Ishikawa (cell line): ENCODE data around the gene CHGA.

Experiments used
- CEBPB ChIP-seq: IDR thresholded peaks from 2 replicates; pipeline ENCODE4 v1.6.1; 2012
- CREB1 ChIP-seq: IDR thresholded peaks from 2 replicates; pipeline ENCODE4 v1.6.1; 2012; ENCODE audit warnings: low read depth
- EGR1 ChIP-seq: IDR thresholded peaks from 2 replicates; pipeline ENCODE4 v1.6.1; 2012
- EP300 ChIP-seq: IDR thresholded peaks from 2 replicates; pipeline ENCODE4 v1.6.1; 2012; ENCODE audit warnings: borderline replicate concordance
- FOXM1 ChIP-seq: IDR thresholded peaks from 2 replicates; pipeline ENCODE4 v1.6.1; 2012; ENCODE audit warnings: low read depth, borderline replicate concordance
- RAD21 ChIP-seq: IDR thresholded peaks from 2 replicates; pipeline ENCODE4 v1.6.1; 2012; ENCODE audit warnings: low read depth
- TAF1 ChIP-seq: IDR thresholded peaks from 2 replicates; pipeline ENCODE4 v1.6.1; 2012; ENCODE audit warnings: low read depth, mild to moderate bottlenecking
- YY1 ChIP-seq: IDR thresholded peaks from 2 replicates; pipeline ENCODE4 v1.6.1; 2012; ENCODE audit warnings: low read depth
- TF ChIP-seq, protein P1 (sequence below): IDR thresholded peaks from 2 replicates; pipeline ENCODE4 v1.6.1; 2012
- TF ChIP-seq, protein P2 (sequence below): IDR thresholded peaks from 2 replicates; pipeline ENCODE4 v1.6.1; 2012; ENCODE audit warnings: low read depth, mild to moderate bottlenecking
- TF ChIP-seq, protein P3 (sequence below): IDR thresholded peaks from 2 replicates; pipeline ENCODE4 v1.6.1; 2012

DNA sequence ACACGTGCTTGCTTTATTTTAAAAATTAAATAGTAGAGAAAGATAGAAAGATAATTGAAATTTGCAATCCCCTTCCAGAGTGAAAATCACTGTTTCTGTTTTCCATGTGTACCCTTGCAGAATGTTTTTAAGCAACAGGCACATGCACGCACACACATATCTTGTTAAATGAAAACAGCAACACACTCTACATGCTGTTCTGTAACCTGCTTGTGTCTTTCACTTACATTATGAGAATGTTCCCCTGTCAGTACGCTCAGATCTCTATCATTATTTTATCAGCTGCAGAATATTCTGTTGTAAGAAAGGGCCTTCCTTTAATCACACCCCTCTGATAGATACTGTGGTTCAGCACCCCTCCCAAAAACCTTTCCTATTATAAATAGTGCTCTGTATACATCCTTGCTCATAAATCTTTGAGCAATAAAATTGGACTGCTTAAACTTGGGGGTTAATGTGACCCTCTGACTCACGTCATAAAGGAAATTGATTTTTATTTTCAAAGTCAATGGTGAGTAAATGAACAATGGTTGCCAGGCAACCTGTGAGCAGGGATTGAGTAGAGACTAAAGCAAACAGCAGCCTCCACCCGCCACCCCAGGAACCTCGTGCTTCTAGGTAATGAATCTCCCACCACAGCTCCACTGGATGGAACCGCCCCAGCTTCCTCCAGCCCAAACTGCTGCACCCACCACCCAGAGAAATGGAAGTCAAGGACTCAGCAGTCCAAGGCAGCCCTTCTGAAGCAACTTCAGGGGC is 31.9 kb upstream of the CHGA start:
- no peak for TF ChIP-seq CEBPB
- TF ChIP-seq, protein P1, sequence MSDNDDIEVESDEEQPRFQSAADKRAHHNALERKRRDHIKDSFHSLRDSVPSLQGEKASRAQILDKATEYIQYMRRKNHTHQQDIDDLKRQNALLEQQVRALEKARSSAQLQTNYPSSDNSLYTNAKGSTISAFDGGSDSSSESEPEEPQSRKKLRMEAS = no peak
- TF ChIP-seq, protein P2, sequence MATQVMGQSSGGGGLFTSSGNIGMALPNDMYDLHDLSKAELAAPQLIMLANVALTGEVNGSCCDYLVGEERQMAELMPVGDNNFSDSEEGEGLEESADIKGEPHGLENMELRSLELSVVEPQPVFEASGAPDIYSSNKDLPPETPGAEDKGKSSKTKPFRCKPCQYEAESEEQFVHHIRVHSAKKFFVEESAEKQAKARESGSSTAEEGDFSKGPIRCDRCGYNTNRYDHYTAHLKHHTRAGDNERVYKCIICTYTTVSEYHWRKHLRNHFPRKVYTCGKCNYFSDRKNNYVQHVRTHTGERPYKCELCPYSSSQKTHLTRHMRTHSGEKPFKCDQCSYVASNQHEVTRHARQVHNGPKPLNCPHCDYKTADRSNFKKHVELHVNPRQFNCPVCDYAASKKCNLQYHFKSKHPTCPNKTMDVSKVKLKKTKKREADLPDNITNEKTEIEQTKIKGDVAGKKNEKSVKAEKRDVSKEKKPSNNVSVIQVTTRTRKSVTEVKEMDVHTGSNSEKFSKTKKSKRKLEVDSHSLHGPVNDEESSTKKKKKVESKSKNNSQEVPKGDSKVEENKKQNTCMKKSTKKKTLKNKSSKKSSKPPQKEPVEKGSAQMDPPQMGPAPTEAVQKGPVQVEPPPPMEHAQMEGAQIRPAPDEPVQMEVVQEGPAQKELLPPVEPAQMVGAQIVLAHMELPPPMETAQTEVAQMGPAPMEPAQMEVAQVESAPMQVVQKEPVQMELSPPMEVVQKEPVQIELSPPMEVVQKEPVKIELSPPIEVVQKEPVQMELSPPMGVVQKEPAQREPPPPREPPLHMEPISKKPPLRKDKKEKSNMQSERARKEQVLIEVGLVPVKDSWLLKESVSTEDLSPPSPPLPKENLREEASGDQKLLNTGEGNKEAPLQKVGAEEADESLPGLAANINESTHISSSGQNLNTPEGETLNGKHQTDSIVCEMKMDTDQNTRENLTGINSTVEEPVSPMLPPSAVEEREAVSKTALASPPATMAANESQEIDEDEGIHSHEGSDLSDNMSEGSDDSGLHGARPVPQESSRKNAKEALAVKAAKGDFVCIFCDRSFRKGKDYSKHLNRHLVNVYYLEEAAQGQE = no peak
- no peak for TF ChIP-seq YY1
- TF ChIP-seq FOXM1 = no peak
- no peak for TF ChIP-seq RAD21
- no peak for TF ChIP-seq TAF1
- no peak for TF ChIP-seq EGR1
- TF ChIP-seq EP300 = no peak
- no peak for TF ChIP-seq CREB1
- TF ChIP-seq, protein P3, sequence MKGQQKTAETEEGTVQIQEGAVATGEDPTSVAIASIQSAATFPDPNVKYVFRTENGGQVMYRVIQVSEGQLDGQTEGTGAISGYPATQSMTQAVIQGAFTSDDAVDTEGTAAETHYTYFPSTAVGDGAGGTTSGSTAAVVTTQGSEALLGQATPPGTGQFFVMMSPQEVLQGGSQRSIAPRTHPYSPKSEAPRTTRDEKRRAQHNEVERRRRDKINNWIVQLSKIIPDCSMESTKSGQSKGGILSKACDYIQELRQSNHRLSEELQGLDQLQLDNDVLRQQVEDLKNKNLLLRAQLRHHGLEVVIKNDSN = no peak
